ENCODE measurements around the gene RIPOR3. TPM values are rescaled to one million over a fixed set of nuclear protein-coding genes. Genes with fewer than 3 reads are reported as not detected.

The RIPOR3 gene
- total and polyA plus RNA-seq, 9 of the 15 experiments (the other 6 are each of a cell fraction or from before 2014, with no cell fraction given), result 3.3 to 62.7 (median 21.4) TPM

- TF ChIP-seq U2AF1 (optimal IDR thresholded peaks at IDR 0.05; ENCODE audit: low read depth, low read length) (no peak), PHB2 (IDR thresholded peaks at IDR 0.05; ENCODE audit: low read depth) (peak; percentile 10; the same call in 1 of the 2 replicates), MAZ (CRISPR knock-in tag; conservative IDR thresholded peaks at IDR 0.05 in 1 of 2, IDR thresholded peaks at IDR 0.05 in 1 of 2) (peak in 1 of 2 experiments; percentile 20; a peak in 2 of 4 replicates), NEUROD1 (IDR thresholded peaks at IDR 0.05; ENCODE audit: borderline replicate concordance, low read depth, low read length, partially characterized antibody) (no peak), ESRRB (CRISPR knock-in tag; IDR thresholded peaks at IDR 0.05; ENCODE audit: borderline replicate concordance) (no peak), NR2C1 (IDR thresholded peaks at IDR 0.05) (peak; percentile 17; the same call in 1 of the 2 replicates), NR2C1 (tag; IDR thresholded peaks at IDR 0.05) (no peak), SRF (CRISPR knock-in tag; IDR thresholded peaks at IDR 0.05) (no peak), RCOR1 (IDR thresholded peaks at IDR 0.05; ENCODE audit: borderline replicate concordance in 1 of 2, low read depth in 2 of 2, low read length in 2 of 2) (0 out of 4 replicates have a peak, but pooled peaks of 1 of the 2 experiments have one; percentile 61), NFXL1 (CRISPR knock-in tag; IDR thresholded peaks at IDR 0.05) (no peak), ZNF695 (CRISPR knock-in tag; IDR thresholded peaks at IDR 0.05) (no peak), TRIM25 (IDR thresholded peaks at IDR 0.05; ENCODE audit: borderline replicate concordance) (peak; percentile 83; the same call in 1 of the 2 replicates), THRB (CRISPR knock-in tag; conservative IDR thresholded peaks at IDR 0.05) (peak; percentile 91; the same call in 1 of the 2 replicates), DPF2 (IDR thresholded peaks at IDR 0.05) (peak; percentile 68), NR4A1 (CRISPR knock-in tag; IDR thresholded peaks at IDR 0.05) (no peak), NR4A1 (tag; IDR thresholded peaks at IDR 0.05) (no peak), ZNF347 (CRISPR knock-in tag; IDR thresholded peaks at IDR 0.05; ENCODE audit: low read depth) (no peak), ETV1 (tag; conservative IDR thresholded peaks at IDR 0.05; ENCODE audit: low read depth) (no peak), MEF2D (tag; conservative IDR thresholded peaks at IDR 0.05; ENCODE audit: low read depth) (no peak), ARHGAP35 (IDR thresholded peaks at IDR 0.05; ENCODE audit: partially characterized antibody) (peak; percentile 56), ZNF778 (CRISPR knock-in tag; IDR thresholded peaks at IDR 0.05) (no peak), ZNF583 (CRISPR knock-in tag; IDR thresholded peaks at IDR 0.05) (no peak), E2F6 (IDR thresholded peaks at IDR 0.05; ENCODE audit: borderline replicate concordance in 1 of 2, extremely low read depth in 1 of 2, insufficient read depth in 1 of 2, insufficient read length in 1 of 2, low read depth in 1 of 2, low read length in 1 of 2, poor library complexity in 1 of 2, severe bottlenecking in 1 of 2) (no peak), POLR2AphosphoS5 (IDR thresholded peaks at IDR 0.05; ENCODE audit: control insufficient read depth, insufficient read depth, low read depth, low read length) (no peak)
These were observed 520 bp upstream of the RIPOR3 start (continued) for GRCh38 chr20:50691573-50692551.

Data from K562 (cell line).